HG03521 (cell line): ENCODE measurements around the gene MYO16.
A peak's percentile ranks its signal among the peaks of the same experiment; 100 is the strongest.

Experiments
- ATAC-seq: cut with Tn5 transposase; IDR thresholded peaks from one replicate; pipeline ENCODE4 v1.9.1; 2021; ENCODE audit warnings: mild to moderate bottlenecking, moderate library complexity; ENCODE audit not compliant: unreplicated experiment

Gene MYO16

DNA sequence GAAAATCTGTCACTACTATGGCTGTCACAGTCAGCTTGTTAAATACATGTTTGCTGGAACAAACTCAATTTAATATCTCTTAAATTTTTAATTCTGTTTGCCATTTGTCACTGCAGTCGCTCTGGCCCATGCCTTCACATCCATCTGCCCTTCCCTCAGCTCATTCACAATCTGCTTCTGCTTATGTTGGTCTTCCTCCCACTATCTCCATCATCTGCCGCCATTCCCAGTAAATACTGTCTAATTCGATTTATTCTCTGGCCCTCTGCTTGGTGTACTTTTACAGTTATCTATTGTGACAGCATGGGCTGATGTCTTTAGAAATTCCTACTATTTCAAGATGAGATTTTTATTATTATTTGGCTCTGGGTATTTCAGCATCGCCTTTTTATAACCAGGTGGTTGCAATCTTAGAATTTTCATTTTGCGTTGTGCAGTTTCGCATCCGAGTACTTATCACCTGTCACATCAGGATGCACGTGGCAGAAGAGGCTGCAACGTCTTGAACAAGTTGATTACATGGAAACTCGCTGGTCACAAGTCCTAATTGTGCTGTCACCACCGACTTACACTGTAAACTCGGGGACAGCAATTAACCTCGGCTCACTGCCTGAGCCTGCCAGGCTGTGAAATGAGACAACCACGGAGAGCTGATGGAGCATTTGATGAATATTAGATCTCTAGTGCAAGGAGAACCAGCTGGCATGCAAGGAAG is 158.4 kb downstream of the MYO16 start:
- ATAC-seq, result no peak

DNA sequence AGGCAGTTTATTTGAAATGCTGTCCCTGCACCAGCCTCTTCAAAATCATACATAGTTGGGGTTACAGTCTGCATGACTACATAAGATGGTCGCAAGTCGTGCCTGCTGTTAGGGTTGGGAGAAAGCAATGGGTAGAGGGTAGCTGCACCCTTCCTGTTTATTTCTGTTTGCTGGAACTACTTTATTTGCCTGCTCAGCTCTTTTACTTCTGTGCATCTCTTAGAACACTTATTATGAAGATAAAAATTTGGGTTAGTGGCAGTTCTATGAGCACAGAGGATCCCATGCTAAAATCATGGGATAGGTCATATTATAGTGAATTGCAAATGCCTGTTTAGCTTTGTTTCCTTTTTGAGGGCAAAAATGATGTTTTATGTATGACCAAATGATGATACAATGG is 160.1 kb downstream of the MYO16 start:
- ATAC-seq, result no peak

DNA sequence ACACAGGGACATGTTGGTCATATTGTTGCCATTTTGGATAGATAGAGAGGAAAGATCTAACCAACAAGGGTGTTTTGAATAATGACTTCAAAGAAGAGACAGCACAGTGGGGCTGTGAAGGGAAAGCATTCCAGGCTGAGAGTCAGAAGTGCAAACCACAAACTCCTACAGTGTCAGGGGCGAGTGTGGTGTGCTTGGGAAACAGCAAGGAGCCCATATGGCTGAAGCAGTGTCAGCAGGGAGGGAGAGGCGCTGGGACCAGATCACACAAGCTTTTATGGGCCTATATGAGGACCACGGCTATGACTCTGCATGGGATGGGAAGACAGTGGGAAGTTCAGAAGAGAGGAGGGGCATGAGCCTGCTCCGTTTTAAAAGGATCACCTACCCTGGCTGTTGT is 166.4 kb downstream of the MYO16 start:
- no peak for ATAC-seq

DNA sequence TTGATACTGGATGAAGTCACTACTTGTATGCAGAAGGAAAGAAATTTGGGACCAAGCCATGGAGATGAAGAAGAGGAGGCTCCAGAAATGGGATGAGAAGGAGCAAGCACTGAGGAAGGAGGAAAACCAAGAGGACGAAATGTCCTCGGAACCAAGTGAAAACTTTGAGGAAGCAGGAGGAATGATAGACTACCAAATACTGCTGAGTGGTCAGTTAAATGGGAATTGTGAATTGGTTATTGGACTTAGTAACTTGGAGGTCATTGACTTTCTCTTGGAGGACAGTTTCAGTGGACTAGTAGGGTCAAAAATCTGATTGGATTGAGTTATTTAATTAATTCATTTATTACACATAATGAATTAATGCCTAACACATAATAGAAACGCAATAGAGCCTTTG is 167.9 kb downstream of the MYO16 start:
- ATAC-seq, result no peak

DNA sequence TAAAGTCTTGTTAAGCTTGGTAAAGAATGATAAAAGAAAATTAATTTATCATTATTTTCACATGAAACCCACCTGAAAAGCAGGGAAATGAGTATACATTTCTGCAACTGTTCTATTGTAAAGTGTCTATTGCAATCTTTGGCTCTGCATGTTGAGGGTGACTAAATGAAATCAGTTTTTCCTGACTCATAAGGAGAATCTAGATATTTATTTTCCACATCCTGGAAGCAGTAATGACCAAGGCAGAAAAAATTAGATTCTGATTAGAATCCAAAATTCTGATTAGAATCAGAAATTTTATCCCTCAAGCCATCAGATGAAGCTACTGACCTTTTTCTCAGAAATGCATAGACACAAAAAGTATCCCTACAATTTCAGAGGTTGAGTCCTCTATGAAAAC is 178.4 kb downstream of the MYO16 start:
- no peak for ATAC-seq

DNA sequence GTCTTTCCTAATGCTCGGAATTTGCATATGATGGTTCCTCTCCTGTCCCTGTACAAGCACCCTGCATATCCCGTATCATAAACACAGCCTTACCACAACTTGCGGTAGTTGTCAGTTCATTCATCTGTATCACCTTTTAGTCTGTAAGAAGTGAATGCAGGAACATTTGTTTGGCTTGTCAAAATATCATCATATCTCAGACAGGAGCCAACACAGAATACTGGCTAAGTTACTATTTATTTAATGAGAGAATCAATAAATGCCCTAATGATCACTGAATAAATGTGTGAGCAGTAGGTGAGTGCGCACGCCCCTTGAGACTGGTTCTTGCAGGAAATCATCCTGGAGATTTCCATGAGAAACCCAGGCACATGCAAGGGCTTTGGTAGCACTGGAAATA is 182.8 kb downstream of the MYO16 start:
- ATAC-seq, result no peak

DNA sequence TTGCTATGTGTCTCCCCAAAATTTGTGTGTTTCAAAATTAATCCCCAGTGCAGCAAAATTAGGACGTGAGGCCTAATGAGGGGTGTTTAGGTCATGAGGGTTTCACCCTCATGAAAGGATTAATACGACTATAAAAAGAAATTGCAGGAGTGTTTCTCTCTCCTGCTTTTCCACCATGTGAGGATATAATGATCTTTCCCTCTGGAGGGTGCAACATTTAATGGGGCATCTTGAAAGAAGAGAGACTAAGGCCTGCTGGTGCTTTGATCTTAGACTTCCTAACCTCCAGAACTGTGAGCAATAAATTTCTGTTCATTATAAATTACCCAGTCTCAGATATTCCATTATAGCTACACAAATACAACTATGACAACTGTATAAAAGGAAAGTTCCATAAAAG is 183.2 kb downstream of the MYO16 start:
- no peak for ATAC-seq

DNA sequence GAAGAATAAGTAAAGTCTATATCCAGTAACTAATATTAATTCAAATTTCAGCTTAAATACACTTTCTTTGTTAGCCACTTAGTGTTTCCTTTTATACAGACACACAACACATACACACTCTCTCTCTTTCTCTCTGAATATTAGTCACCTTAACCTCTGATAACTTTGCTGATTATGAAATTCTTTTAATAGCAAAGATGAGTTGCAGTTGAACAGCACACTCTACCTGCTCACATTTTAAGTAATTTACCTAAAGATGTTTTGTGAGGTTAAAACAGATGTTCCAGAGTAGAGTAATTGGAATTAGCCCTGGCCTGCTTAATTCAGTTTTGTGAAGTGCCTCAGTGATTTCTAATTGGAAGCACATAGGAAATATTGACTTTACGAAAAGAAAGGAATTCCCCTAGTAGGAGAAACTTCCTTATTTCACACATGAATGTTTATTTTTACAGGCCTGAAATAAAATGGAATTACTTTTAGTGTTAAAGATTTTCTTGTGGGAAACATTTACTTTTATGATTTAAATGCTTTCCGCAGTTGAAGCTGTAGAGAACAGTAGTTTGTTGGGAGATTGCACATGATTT is 184.3 kb downstream of the MYO16 start:
- ATAC-seq, result no peak

DNA sequence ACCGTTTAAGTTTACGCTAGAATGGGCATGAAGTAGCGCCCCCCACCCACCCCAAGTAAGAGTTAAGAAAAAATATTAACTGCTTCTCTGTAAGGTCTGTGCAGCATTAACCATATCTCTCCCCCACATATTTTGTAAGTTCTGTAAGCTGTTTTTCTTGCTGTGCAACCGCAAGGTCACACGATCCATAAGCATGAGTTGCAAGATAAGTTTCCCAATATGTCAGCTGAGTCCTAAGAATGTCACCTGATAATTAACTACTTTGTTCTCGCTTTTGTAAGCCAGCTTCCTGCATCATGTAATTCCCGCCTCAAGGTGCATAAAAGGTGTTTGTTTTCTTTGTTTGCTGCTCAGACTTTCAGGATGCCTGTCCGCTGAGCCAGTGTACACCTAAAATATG is 187.0 kb downstream of the MYO16 start:
- ATAC-seq, result no peak

DNA sequence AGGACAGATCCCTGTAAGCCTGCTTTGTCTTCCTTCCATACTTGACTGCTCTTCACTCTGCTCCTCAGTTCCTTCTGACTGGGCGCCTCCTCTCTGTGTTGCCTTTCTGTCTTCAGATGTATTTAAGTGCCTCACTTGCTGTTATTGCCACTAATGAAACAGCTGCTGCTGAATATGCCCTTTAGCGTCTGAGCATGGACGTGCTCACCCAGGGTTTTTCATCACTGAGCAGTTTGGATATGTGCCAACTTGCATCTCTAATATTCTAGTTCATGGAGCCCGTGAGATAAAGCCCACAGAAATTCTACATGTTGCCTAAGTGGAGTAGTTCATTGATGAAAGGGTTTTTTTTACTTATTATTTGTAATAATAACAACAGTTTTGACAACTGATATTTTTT is 198.2 kb downstream of the MYO16 start:
- ATAC-seq, result no peak

DNA sequence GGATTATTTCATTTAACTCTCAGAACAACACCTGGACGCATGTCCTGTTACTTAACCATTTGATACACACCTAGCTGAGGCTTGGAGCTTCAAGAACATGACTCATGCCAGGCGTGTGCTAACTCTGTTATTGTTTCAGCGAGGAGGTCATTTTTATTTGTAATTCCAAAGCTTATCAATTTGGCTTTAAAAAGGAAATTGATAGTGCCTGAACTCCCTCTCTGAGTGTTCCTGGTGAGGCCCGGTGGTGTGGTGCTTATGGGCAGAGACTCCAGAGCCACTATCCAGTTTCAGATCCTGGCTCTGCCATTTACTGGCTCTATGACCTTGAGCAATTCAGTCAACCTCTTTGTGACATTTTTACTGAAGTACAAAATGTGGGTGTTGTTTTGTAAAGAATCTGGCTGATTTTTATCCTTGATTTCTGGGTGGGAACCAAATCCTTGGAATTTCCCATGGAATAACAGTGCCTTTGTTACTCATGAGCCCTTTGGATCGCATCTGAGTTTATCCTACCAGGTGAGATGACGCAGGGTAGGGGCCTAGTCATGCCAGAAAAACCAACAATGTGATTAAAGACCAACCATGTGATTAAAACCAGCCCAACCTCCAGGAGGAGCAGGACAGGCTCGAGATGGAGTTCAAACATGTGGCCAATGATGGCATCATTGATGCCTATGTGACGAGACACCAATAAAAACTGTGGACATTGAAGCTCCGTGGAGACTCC is 198.8 kb downstream of the MYO16 start:
- ATAC-seq, result no peak

DNA sequence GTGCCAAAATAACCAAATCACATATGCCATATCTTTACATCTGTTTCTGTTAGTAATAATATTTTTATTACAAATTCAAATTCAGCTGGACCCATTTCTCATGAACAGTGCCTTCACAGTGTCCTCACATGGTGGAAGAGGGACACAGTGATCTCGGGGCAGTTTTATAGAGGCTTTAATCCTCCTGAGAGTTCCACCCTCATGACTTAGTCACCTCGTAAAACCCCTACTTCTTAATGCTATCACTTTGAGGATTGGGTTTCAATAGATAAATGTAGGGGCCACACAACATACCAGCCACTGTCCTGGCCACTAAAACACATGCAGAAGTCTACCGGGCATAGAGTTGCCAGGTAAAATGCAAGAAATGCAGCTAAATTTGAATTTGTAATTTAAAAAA is 201.5 kb downstream of the MYO16 start:
- no peak for ATAC-seq

DNA sequence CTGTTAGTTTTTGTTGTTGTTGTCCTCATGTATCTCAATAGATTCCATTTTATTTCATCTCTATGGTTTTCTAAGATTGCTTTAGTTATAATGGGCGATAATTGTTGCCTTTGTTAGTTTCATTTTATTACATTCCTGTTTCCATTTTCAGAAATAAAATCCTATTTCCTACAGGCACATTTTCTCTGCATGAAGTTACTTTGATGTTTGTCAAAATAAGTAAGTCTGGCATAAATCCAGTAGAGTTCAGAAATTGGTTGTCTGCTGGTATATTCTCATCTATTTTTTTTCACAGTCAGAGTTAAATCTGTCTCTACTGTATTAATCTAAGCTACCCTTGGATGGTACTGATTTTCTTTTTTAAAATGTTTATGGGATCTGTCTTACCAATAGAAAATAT is 204.1 kb downstream of the MYO16 start:
- ATAC-seq, result no peak

DNA sequence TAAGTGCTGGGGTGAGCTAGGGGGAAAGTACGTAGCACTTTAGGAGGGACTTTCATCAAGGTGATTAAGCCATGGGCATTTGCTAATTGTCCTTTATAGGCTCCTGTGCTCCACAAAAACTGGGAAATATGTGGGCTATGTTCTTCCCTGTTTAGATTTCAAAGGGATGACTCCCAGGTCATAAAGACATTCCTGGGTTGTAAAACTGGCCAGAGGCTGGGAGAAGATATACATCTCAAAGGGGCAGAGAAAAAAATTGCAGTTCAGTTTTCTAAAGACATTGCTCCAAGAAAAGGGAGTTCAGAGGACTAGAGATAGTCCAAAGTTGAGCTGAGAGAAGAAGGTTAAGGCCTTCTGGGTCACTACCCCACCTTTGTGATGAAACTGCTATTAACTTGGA is 204.8 kb downstream of the MYO16 start:
- no peak for ATAC-seq

DNA sequence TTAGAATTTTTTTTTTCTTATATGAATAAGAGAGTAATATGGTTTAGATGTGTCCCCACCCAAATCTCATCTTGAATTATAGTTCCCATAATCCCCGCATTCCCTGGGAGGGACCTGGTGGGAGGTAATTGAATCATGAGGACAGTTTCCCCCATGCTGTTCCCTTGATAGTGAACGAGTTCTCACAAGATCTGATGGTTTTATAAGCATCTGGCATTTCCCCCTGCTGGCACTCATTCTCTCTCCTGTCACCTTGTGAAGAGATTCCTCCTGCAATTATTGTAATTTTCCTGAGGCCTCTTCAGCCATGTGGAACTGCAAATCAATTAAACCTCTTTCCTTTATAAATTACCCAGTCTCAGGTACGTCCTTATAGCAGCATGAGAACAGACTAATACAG is 205.7 kb downstream of the MYO16 start:
- ATAC-seq, result no peak

DNA sequence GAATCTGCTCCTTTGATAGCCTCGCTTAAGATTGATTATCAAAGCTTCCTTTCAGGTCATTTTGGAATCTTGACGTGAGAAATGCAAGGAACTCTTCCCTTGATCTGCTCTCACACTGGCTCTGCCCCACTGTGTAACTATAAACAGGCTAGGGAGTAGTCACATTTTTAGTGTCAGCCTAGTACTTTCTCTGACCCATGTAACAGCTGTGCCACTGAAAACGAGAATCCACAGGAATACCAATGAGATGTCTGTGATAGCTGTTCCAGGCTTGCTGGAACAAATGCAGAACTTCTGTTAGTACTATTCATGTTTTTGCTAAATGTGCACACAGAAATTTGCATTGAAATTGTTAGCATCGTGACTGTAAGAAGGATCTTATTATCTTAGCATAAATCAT is 221.3 kb downstream of the MYO16 start:
- no peak for ATAC-seq

DNA sequence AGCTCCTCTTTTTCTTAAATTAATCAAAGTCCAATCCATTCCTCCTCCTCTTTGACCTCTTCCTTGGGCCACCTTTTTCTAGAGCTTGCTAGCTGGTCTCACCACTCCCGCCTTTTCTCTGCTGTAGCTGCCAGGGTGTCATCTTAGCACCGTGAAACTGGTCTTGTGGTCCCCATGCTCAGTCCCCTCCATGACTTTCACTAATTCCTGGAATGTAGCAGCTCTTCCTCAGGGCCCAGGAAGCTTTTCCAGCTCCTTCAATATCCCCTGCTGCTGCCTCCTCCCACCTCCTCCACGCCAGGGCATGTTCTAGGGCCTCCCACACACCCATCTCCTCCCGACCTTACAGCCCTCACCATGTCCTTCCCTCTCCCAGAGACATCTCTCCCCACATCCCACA is 222.2 kb downstream of the MYO16 start:
- no peak for ATAC-seq

DNA sequence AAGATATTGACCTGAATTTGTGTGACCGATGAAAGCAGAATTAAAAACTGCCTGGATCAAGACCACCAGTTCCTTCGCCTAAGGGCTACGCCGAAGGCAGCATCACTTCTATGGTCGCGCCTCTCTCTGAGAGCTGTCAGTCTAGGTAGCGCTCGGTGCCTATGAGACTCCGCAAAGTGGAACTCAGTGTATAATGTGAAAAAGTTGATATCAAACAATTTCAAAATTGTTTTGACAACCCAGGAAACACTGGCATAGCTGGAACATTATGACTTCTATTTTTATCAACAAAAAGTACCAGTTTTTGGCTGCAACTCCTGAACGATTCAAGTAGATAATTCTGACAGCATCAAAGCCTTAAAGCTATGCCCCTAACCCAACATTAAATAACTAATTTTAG is 223.6 kb downstream of the MYO16 start:
- no peak for ATAC-seq

DNA sequence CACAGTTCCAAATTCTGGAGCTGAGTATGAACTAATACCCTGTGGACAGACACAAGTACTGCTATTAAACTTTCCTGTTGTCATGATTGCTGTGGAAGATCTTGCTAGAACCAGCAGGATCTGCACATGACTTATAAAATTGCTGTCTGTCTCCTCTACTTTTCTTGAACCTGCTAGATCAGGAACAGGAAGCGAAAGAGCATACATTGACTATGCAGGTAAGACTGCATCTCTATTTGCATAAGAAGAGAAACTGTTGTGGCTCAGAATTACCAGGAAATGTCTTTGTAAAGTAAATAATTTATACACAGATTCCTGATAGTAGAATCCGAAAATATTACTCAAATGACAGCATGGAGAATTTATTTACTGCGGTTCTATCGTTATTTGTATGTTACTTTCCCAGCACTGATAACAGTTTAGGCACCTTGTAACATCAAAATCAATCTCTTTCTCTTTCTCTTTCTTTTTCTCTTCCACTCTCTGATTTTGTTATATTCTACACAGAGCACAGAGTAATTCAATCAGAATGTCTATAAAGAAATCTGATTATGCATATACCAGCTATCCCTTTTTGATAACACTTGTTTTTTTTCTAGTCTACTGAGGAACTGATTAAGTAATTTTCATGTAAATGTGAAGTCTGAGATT is 226.5 kb downstream of the MYO16 start:
- peak; percentile 82 for ATAC-seq

DNA sequence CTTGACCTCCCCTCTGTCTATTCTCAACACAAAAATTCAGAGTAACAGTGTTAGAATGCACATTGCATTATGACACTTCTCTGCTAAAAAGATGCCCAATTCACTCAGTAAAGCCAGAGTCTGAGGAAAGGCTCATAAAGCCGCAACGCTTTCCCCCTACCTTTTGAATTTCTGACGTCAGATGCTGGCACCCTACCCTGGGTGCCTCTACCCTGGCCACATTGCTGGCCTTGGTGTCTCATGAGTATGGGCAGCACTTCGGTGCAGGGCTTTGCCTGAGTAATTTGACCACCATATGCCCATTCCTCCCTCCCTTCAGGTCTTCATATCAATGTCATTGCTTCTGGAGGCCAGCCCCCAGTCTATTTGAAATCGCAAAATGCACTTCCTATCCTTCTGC is 229.3 kb downstream of the MYO16 start:
- ATAC-seq, result no peak

DNA sequence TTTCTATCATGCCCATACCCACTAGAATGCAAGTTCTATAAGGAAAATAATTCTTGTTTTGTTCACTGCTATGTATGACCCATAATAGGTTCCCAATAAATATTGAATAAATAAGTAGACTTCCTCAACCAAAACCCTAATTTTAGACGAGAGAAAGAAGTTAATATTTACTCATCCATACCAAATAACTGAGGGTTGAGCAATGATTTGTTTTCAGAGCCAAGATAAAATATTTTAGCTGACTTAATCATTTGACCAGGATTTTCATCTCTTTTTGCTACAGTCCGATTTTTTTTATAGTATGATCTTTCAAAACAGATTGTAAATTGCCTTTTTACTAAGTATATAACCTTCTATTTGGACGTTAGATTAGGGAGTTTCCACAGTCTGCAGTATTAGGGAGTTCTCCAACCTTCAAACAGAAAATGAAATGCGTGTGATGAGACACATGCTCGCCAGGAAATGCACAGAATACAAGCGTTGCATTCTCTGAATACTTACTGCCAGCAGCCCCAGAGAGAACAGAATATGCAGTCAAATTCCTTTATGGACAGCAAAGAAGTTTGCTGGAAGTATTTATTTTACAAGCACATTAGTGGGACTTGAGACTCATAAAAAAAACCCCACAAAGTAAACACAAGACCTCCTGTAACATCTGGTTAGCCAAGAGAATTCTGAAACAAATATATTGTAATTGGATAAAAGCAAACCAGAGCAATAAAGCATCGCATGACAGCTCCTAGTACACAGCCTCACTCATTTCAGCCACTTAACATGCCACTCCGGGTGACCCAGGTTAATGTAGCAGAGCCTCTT is 230.0 kb downstream of the MYO16 start:
- ATAC-seq, result no peak
